Adrenal gland (tissue), 12 donors: ENCODE measurements around the gene LIPM. TPM values are rescaled to one million over a fixed set of nuclear protein-coding genes. Genes with fewer than 3 reads are reported as not detected.

ENCODE experiments used
- DNase-seq, 7 donors: peaks; one replicate each; pipeline ENCODE4 v3.0.0-alpha.2; 2019 to 2020
- H3K27ac ChIP-seq, 5 donors: fragments of 200-600 bp; sonication (generic) in 4 of 5; 1 replicate in 3 of 5; 2 replicates in 2 of 5; pipeline versions ENCODE4 v1.5.1 to v1.8.0; 2016 to 2020; ENCODE audit warnings: mild to moderate bottlenecking in 1 of 5
- H3K27me3 ChIP-seq: fragments of 200-600 bp; 2 replicates; pipeline ENCODE4 v1.8.0; 2021
- H3K36me3 ChIP-seq, 2 donors: fragments of 200-600 bp; replicated peaks in 1 of 2; 1 replicate in 1 of 2; 2 replicates in 1 of 2; pipeline versions ENCODE4 v1.5.1 to v1.8.0; 2018 to 2022
- H3K4me1 ChIP-seq, 2 donors: fragments of 200-600 bp; replicated peaks in 1 of 2; 1 replicate in 1 of 2; 2 replicates in 1 of 2; pipeline versions ENCODE4 v1.5.1 to v1.8.0; 2018 to 2021
- H3K4me3 ChIP-seq, 4 donors: fragments of 200-600 bp; sonication (generic) in 3 of 4; one replicate each; pipeline ENCODE4 v1.5.1; 2016 to 2018
- H3K9me3 ChIP-seq, 3 donors: fragments of 200-600 bp; sonication (generic) in 1 of 3; replicated peaks in 1 of 3; 1 replicate in 2 of 3; 2 replicates in 1 of 3; pipeline versions ENCODE4 v1.5.1 to v1.8.0; 2016 to 2021
- POLR2A ChIP-seq, 2 donors: fragments of 450-650 bp; IDR thresholded peaks; one replicate each; pipeline ENCODE4 v1.6.1; 2017; ENCODE audit warnings: antibody characterized with exemption in 2 of 2, mild to moderate bottlenecking in 2 of 2, moderate library complexity in 1 of 2
- WGBS, 4 donors: extraction: QIAGEN DNeasy Blood & Tissue Kit in 2 of 4; methylation state at CpG; one replicate each; pipeline versions ENCODE4 v1.1.5 to v1.1.7; 2013 to 2017; 5-methylcytosine and 5-hydroxymethylcytosine counted together
- intact Hi-C, 2 donors: fragments of 100-400 bp; cut with DNase I; formaldehyde crosslinking; loops; one replicate each; pipeline versions ENCODE4 v1.14.1 to v1.15.0; 2022 to 2023
- polyA plus RNA-seq, 3 donors: library from polyadenylated mRNA; stranded (reverse); fragments of 200-250 nt in 2 of 3; fragments of 350-450 nt in 1 of 3; fragmentation: Illumina TruSeq in 1 of 3; extraction: RNeasy Lipid Tissue Mini Kit (QIAGEN cat#74804) in 1 of 3; gene quantifications; one replicate each; pipeline ENCODE4 v1.2.3, GENCODE V29; 2013 to 2014
- total RNA-seq, 9 donors: library from RNA; depleted of rRNA in 4 of 9; stranded (reverse); fragments of >200 nt in 4 of 9; fragments of 120-200 nt in 1 of 9; fragmentation: NEBNext Ultra II Directional in 1 of 9; extraction: Animal tissue kit (Norgen Biotek cat#: 25700) in 1 of 9; gene quantifications; one replicate each; pipeline versions ENCODE4 v1.1.0 to v1.2.4, GENCODE V29; 2013 to 2023
- TF ChIP-seq, protein P1 (sequence below), 6 experiments: fragments of 450-650 bp in 4 of 6; fragments of 200-600 bp in 2 of 6; sonication (generic) in 1 of 6; IDR thresholded peaks; 1 replicate in 5 of 6; 2 replicates in 1 of 6; pipeline versions ENCODE4 v1.5.1 to v1.8.0; 2016 to 2021; ENCODE audit warnings: antibody characterized with exemption in 6 of 6, mild to moderate bottlenecking in 2 of 6, moderate library complexity in 1 of 6
- donor health status: healthy with polysubstance abuse.
- donor health status: Bipolar disorder and iron deficiency.
- donor health status: DM: yes; HTN: yes; CAD: no.
- donor health status: DM: no; HTN: no; CAD: no.
- donor health status: DM: no; HTN: no; CAD: no.
- donor health status: DM: yes; HTN: yes; CAD: no.

Gene LIPM
- total and polyA plus RNA-seq, 12 donors: not detected

DNA sequence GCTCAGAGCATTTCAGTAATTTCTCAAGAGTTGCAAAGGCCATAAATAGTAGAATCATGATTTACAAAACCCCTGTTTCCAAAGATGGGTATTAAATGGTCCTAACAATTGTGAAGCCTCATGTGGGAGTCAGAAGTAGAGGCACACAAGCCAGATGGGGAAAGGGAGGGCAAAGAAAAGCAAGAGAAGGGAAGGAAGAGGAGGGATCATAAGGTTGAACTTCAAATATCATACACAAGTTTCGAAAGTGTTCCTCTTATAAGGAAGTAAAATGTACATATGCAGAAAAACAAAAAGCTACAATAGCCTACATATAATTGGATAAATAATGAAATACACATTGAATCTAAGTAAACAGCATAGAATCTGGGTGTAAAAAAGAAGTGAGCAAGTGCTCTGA lies 36.7 kb upstream of the LIPM start:
- 60 to 81% (median 75%) methylated on average over 1 of the region's 1 CpG for WGBS, 4 donors
- TF ChIP-seq, protein P1, sequence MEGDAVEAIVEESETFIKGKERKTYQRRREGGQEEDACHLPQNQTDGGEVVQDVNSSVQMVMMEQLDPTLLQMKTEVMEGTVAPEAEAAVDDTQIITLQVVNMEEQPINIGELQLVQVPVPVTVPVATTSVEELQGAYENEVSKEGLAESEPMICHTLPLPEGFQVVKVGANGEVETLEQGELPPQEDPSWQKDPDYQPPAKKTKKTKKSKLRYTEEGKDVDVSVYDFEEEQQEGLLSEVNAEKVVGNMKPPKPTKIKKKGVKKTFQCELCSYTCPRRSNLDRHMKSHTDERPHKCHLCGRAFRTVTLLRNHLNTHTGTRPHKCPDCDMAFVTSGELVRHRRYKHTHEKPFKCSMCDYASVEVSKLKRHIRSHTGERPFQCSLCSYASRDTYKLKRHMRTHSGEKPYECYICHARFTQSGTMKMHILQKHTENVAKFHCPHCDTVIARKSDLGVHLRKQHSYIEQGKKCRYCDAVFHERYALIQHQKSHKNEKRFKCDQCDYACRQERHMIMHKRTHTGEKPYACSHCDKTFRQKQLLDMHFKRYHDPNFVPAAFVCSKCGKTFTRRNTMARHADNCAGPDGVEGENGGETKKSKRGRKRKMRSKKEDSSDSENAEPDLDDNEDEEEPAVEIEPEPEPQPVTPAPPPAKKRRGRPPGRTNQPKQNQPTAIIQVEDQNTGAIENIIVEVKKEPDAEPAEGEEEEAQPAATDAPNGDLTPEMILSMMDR (IDR thresholded peaks at IDR 0.05): no peak
- peaks cover 0 to 20% of the 10 kb centered on the region in 2 donors for H3K4me1 ChIP-seq
- H3K9me3 ChIP-seq: no peaks in the 10 kb centered on the region
- DNase-seq: no peak
- no peak overlapping the region for H3K4me3 ChIP-seq
- H3K36me3 ChIP-seq: no peaks in the 10 kb centered on the region
- intact Hi-C loops: no loop called here
- H3K27ac ChIP-seq: no peak overlapping the region
- no peaks in the 10 kb centered on the region for H3K27me3 ChIP-seq

DNA sequence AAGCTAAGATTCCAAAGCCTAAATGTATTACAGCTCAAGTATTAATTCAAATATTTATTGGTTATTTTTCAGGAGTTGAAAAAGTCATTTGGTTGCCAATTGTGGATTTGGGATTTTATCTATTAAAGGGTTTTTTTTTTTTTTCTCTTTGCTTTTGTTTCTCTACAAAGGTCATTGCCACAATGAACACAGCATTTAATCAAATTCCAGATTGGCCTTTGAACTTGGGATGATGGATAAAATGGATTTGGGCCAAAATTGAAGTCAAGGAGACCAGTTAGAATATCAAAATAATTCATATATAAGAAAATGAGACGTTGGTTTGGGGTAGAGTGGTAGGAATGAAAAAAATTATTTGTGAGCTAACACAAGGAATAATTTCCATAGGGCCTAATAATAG lies 33.1 kb upstream of the LIPM start:
- DNase-seq: no peak
- Histone ChIP-seq H3K27me3 (no peaks in the 10 kb centered on the region), H3K27ac (no peak overlapping the region), H3K9me3 (peaks cover 0 to 7% (median 0%) of the 10 kb centered on the region in 3 donors), H3K4me3 (no peak overlapping the region), H3K4me1 (peaks cover 0 to 11% of the 10 kb centered on the region in 2 donors), H3K36me3 (no peaks in the 10 kb centered on the region)
- 26 to 33% (median 27%) methylated on average over 1 of the region's 1 CpG for WGBS, 4 donors
- TF ChIP-seq, protein P1 (IDR thresholded peaks at IDR 0.05): no peak
- no peak for TF ChIP-seq POLR2A (IDR thresholded peaks at IDR 0.05)
- intact Hi-C loops: no loop called here

DNA sequence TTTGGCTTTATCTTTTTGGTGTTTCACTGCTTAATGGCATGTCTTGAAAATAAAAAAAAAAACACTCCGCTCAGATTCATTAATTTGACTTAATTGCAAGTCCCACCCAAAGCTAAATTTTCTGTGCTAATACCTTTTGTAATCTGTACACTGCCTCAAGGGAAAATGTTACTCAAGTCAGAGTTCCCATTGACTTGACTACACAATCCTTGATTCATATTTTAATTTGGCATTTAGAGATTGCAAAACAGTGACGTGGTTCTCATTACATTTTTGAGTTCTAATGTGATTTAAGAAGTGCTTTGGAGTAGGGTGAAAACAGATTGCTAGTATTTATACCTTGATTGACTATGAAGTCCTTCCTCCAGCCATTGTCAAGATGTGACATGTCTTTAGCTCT lies 21.3 kb upstream of the LIPM start:
- Histone ChIP-seq H3K27me3 (no peaks in the 10 kb centered on the region), H3K9me3 (no peaks in the 10 kb centered on the region), H3K27ac (no peak overlapping the region), H3K4me1 (no peaks in the 10 kb centered on the region), H3K4me3 (no peak overlapping the region), H3K36me3 (no peaks in the 10 kb centered on the region)
- intact Hi-C loops: no loop called here
- WGBS, 4 donors: 57 to 71% (median 68%) methylated on average over 2 of the region's 2 CpGs
- DNase-seq: no peak
- TF ChIP-seq, protein P1 (IDR thresholded peaks at IDR 0.05): no peak
- no peak for TF ChIP-seq POLR2A (IDR thresholded peaks at IDR 0.05)

DNA sequence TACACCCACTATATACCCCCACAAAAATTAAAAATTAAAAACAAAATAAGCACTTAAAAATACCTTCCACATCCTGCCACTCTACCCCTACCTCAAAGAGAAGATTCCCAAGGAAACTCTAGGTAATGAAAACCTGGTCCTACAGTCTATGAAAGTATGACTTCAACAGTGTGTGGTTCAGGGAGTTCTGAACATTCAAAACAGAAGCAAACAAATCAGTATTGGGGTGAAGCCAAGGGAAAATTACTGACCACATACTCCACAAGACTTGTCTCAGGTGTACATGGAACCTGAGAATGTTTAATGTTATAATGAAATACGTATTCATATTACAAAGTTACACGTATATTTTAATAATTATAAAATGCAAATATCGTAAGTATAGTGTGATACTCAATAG lies 20.3 kb upstream of the LIPM start:
- H3K9me3 ChIP-seq: no peaks in the 10 kb centered on the region
- H3K4me3 ChIP-seq: no peak overlapping the region
- DNase-seq: no peak
- no peak for TF ChIP-seq POLR2A (IDR thresholded peaks at IDR 0.05)
- TF ChIP-seq, protein P1 (IDR thresholded peaks at IDR 0.05): no peak
- intact Hi-C loops: no loop called here
- WGBS, 4 donors: 62 to 99% (median 85%) methylated on average over 3 of the region's 3 CpGs
- H3K4me1 ChIP-seq: no peaks in the 10 kb centered on the region
- H3K36me3 ChIP-seq: no peaks in the 10 kb centered on the region
- no peaks in the 10 kb centered on the region for H3K27me3 ChIP-seq
- H3K27ac ChIP-seq: no peak overlapping the region
